NCI-H69 (cell line): Measurements from ENCODE around the gene GNAS-AS1.

ENCODE experiments used
- DNase-seq: peaks from one replicate; lab custom pipeline; 2025; lab: John Stamatoyannopoulos, UW

The GNAS-AS1 gene

DNA sequence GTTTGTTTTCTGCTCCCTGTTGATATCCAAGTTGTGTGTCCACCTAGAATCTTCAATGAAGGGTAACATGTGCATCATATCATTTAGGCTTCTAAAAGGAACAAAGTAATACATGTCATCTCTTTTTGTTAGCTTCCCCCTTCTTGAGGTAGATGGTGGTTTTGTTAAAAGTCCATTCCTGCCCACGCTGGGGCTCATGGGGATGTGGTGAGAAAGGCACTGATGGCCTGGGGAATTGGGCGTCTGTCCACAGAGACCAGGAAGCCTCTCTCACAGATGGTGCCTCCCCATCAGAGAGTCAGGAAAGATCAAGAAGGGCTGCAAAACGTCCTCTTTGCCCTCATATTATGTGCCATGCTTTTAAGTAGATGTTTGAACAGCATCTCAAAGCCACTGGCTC is 34.3 kb upstream of the GNAS-AS1 start:
- no peak for DNase-seq

DNA sequence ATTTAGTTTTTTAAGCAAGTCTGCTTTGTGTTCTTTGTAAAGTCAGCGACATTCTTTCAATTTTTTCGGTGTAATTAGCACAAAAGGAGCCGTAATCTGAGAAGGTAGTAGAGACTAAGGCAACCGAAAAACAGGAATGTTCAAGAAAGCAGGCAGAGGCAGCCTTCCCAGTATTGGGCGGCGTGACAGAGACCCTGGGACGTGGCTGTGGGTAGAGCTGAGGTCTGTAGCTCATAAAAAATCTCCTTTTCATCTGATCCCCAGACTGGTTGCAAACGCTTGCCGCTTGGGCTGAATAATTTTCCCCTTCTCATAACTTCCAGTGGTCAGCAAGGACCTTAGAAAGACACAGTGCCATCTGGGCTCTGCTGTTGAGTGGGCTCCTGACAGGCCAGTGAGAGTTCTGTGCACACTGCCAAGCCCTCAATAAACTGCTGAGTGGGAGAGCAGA is 32.6 kb upstream of the GNAS-AS1 start:
- no peak for DNase-seq

DNA sequence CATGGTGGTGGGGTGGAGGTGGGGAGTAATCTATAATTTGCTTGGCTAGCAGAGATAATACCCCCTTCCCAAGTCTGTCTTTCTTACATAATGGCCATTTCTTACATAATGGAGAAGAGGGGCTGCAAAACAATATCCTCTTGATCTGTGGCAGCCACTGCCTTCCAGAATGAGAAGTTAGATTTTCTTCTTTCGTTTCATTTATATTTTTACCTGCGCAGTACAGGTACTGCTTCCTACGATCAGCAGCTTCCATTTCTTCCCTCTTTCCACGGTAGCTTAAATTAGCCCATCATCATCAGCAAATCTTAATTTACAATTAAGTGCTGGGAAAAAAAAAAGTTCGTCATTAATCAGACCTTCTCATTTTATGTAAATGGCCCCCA is 32.0 kb upstream of the GNAS-AS1 start:
- no peak for DNase-seq

DNA sequence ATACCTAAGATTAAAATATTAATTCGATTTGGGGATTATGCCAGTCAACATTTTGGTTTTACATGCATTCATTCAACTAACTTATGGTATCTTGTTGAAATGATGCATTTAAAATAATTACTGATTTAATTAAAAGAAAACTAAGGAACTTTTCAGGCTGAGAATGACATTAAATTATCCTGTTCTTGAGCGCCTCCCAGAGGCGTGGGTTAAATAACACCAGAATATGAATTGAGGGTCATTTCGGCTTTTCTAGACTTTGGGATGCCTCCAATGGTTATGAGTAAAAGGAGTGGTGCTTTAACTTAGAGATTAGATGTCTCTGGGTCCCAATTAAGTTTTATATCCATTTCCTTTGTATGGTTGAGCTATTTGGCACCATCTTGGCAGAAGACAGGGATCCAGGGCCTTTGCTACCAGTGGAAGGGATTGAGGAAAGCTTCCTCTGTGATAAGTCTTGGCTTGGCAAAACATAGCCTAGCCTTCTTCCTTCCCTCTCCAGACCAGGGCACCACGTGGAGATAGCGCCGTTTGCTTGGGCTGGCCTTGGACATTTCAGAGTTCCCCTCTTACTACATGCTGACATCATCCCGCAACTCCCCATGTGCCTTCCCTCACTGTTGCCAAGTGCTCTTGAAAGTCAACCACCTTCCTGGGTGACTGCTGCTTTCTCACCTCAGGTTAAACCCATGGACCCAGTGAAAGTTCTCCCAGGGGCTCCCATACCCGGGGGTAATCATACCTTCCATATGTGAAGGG is 30.5 kb upstream of the GNAS-AS1 start:
- DNase-seq, result peak; percentile 5

DNA sequence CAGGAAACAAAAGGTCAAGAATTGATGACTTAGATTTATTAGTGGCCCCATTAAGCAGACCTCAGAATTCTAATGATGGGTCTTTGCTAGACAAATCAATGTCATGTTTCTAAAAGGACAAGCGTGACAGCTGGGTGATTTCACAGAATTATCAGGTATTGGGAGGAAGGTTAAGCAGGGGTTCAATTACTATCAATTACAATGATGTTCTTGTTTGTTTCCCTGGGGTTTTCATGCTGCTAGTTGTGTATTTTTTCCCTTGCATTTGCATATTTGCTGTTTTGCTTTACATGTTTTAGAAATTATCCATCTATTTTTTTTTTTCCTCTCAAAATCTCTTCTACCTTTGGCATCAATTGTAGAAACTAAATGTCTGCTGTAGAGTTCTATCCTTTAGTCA is 29.7 kb upstream of the GNAS-AS1 start:
- no peak for DNase-seq

DNA sequence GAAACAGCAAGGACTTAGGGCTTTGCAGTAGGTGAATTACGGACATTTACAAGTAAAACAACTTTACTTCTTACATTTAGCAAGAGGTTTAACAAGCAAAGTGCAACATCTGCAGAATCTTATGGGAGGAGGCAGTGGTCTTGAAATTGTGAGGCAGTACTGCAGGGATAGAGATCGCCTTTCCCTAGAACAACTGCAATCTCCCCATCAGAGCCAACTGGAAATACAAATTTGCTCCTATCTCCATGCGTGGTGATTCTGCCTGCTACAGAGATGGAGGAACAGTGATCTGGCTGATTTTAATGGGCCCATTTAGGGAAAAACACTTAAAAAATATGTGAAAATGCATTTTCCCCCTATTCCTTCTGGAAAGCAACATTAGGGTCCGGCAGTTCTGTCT is 27.7 kb upstream of the GNAS-AS1 start:
- DNase-seq, result no peak

DNA sequence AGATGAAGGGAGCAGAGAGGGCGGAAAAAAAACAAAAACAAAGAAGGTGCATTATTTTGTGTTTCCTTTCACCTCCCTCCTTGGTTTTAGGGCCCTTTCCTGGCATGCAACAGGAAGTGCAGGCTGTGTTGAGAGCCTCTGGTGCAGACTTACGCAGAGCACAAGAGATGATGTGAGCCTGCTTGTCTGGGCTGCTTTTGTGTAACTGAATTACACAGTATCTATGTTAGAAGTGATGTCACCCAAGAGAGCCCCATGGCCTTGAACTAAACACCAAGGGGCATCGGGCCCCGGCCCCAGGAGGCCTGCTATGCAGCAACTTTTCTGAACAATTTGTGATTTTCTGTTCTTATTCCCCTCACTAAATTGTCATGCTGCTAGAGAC is 27.3 kb upstream of the GNAS-AS1 start:
- no peak for DNase-seq

DNA sequence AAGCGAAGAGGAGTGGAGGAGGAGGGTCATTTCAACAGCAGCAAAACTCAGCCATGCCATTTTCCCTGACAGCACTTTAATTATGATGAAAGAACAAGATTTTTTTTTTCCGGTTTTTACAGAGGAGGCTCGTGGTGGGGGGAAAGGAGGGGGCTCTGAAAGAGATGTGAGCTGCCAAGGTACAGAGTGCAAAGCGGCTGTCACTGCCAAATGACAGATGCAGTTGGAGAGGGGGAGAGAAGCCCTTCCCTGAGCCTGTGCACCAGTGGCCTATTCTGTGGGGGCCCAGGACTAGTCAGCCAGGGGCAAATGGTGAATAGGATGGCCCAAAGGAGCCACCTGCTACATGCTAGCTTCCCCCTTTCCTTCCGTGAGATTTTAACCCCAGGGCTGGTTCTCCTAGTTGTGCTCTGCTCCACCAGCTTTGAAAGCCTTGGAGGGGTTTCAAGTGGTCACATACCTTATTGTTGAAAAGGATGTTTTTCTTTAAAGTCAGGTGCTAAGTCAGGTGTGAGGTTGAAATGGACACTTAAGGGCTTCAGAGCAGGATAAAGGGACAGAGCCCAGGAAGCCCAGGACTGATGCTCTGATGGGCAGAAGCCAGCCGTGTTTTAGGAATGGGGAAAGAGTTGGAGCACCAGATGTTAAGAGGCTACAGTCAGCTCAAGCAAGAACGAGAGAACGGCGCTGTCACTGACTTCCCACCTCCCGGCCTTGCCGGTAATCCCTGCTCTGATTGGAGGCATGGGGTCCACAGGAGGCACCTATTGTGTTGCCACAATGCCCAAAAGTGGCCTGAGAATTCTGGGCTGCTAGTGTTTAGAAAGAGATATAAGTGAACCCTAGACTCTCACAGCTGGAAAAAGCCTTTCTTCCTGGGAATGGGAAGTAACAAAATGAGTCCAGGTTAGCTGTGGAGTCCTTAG is 26.6 kb upstream of the GNAS-AS1 start:
- no peak for DNase-seq

DNA sequence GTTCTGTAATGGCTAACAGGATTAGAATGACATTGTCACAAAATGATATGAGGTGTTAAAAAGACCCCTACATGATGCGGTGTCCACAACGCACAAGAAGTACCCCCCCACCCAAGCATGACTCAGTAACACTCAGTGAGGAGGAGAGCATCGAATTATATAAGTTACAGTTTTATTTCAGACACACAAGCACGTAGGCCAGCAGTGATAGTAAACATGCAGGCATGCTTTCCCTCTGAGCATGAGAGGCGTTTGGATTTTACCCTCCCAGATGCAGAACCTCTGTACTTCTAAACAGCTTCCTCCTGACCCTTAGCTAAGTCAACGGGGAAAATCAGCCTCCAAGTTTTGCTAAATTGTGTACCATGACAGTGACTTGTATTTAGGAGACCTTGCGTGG is 25.7 kb upstream of the GNAS-AS1 start:
- DNase-seq, result no peak

DNA sequence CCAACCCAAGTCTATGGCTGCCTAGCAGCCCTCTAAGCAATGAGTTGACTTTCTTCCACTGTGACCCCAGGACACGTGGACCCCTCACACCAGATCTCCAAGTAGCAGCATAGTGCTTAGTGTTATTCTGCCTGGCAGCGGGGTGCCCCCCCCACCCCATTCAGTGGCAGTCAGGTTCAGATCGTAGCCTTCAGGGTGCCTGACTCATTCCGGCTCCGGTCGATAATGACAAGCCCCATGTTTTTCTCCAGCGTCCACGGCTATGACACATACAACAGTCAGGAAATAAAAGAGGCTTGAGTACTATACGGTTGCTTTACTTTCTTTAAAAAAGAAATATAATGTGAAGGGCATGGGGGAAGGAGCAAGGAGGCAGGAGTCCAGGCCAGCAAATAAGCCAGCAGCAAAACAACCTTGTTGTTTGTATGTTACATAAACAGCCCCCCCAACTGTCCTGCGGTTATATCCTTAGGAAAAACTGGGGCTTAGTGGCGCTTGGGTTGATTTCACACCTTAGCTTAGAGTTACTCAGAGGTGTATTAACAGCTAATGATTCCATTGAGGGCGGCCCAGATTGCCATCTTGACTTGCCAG is 24.9 kb upstream of the GNAS-AS1 start:
- DNase-seq, result no peak

DNA sequence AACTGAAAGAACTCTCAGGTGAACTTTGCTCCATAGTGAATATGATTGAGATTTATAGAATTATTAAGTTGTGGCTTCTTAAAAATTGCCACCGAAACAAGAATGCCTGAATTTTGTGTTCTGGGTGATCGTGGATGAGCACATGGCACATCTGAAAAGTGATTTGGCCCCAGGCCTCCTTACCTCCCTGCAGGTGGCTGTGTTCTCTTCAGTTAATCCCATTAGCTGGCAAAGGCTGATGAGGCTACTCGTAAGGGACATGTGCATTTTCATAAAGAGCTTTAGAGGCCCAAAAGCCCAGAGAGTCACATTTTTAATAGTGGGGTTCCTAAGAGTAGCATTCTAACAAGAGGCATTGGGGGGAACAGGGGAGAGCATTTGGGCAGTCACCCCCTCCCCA is 24.4 kb upstream of the GNAS-AS1 start:
- DNase-seq, result no peak

DNA sequence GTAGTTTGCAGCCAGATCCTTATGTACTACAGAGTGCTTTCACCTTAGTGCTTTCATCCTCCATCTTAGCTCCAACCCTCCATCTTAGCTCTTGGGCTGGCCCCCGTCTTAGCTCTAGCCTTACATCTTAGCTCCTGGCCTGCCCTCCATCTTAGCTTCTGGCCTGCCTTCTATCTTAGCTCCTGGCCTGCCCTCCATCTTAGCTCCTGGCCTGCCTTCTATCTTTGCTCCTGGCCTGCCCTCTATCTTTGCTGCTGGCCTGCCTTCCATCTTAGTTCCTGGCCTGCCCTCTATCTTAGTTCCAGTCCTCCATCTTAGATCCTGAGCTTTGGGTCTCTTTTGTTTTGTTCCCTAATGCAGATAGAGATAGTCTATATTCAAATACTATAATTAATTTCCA is 23.8 kb upstream of the GNAS-AS1 start:
- no peak for DNase-seq

DNA sequence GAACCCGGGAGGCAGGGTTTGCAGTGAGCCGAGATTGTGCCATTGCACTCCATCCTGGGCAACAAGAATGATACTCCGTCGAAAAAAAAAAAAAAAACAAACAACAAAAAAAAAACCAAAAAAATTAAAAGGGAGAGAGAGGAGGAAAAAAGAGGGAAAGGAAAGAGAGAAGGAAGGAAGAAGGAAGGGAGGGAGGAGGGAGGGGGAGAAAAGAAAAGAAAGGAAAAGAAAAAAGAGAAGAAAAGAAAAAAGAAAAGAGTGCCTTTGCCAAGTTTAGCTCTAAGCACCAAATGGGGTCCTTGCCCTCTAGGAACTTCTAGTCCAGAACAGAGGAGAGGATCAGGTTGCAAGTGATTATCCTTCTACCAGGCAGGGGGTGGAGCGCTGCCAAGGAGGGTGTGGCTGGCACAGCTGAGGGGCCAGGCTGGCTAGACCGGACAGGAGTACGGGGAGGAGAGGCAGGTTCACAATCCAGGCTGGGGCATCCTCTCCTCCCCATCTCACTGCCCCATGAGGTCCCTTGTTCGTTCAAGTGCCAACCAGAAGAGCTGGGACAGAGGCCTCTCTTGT is 20.9 kb upstream of the GNAS-AS1 start:
- peak; percentile 38 for DNase-seq

DNA sequence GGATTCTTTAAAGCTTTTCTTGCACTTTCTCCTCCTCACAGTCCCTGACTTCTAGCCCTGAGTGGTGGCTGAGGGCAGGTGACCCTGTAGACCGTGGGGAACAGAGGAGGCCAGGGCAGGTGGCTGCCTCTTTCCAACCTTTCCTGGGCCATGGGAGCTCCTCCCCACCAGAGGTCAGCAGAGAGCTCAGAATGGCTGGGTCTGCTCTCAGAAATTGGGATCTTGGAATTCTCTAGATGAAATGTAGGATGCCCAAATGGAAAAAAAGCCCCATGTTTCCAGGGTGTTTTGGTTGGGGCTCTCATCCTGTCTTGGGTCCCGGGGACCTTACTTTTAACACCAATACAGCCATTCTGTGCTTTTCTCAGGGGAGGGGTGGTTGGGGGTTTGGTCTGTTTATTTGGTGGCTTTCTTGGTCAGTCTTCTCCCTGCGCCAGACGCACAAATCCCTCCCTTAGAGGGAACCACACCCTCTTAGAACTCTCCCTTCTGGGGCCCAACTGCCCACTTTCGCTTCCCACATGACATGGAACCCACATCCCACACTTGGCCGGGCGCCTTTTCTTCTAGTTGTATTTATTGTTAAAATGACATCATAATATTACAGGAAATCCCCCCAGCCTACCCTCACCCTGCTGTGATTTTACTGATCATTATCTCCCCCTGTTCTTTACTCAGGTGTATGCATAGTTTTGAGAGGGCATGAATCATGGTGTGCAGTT is 19.8 kb upstream of the GNAS-AS1 start:
- DNase-seq, result peak; percentile 63

DNA sequence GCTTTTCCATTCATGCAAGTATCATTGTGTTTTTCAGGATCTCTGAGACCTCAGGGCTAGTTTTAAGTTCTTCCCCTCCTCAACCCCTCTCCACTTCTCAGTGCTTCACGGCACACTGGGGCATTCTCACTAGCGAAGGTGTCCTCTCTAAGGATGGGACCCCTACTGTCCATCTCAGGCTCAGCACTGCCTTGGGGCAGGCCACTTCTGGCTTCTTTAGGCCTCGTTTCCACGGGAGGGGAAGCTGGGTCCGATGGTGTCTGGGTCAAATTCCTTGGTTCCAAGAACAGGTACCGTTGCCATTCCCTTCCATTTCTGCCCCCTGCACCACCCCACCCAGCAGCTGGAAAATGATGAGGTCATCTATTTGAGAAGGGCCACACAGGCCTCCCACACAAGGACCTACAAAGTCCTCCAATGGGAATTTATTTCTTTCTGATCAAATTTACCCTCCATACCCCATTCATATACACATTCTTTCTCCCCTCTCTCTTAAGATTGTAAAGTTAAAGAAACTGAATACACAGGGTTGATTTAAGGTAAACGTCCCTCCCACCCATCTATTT is 19.0 kb upstream of the GNAS-AS1 start:
- no peak for DNase-seq

DNA sequence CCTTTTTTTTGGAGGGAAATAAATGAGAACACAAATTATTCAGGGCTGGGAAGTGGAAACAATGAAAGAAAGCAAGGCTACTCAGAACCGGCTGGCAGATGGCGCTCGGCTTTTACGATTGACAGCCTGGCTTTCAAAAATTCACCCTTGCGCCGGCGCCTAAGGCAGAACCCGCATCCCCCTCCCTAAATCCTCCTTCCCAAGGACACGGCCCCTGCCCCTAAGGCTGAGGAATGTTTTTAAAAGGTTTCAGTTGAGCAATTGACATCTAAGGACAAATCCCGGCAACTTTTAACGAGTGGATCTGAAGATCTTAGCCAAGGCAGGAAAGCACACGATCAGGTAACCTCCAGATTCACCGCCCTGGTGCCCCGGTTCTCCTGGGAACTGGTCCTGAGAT is 18.1 kb upstream of the GNAS-AS1 start:
- peak; percentile 1 for DNase-seq

DNA sequence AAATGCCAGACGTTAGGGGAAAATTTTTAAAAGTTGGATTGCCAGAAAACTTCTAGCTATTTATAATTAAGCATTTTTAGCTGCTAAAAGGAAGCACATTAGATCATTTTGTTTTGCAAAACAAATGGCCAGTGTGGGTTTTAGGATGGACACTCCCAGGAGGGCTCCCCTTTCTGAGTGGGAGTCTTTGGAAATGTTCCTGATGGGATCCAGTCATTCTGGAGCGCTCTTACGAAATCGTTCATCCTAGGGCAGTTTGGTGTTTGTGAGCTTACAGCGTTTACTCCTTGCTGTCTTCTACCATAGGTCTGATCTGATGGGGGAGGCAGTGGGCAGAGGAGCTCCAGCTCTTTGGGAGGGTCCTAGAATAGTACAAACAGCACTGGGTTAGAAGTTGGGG is 16.5 kb upstream of the GNAS-AS1 start:
- no peak for DNase-seq

DNA sequence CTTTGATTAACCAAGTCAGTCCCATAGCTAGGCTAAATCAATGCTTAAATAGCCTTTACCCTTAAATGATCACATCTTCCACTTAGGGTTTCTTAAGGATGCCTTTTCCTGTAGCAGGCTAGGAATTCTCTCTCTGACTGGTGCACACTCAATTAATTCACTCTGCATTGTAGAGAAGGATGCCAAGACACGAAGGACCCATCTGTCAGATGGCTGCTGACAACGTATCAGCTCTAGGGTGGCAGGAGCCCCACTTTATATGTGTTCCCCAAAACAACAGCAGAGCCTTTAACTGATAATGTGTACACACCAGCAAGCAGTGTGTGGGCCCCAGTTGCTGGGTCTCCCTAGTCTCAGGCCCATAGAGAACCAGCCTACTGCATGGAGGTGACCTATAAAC is 15.1 kb upstream of the GNAS-AS1 start:
- no peak for DNase-seq

DNA sequence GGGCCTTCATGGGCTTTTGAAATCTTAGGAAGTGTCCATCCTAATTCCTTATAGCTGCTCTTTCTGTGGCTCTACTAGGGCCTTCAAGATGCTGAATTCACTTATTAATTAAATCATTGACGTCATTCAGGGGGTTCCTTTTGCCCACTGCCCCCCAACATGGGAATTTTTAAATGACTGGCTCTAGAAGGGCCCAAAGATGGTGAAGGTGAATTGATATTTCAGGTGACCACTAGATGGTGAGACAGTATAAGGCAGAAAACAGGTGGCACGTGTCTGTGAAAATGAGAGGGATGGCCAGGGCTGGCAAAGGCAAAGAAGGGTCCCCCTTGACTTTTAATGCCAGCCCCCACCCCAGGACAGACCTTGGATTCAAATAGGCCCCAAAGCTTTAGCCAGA is 13.6 kb upstream of the GNAS-AS1 start:
- peak; percentile 46 for DNase-seq

DNA sequence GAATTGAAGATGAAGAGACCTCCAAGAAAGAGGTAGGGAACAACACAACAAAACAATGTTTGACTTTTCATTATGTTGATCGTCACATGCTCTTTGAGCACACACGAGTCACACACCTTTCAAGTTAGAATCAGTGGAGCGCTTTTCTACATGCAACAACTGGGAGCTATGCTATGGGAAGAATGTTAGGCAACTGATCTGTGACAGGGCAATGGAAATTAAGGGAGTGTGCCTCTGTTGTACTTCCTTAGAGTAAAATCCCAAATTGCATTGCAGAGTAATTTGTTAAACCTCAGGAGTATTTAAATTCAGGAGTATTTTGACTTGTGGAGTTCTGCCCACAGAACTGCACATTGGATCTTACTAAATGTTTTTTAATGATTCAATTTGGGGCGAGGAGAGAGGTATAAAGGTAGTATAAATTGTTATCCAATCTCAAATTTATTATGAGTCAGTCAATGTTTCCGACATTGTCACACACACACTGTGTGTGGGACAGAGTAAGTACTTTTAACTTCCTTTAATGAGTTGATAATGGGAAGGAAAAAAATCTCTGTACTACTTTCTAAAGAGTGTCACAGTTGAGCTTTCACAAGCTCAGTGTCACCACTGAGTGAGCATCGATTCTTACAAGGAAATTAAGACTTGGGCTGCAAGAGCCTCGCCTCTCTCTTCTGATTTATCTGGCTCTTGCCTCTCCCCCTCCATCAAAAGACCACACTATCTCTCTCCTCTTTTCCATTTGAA is 12.5 kb upstream of the GNAS-AS1 start:
- no peak for DNase-seq
